NCI-H748 (cell line): ENCODE data around the gene DAPK3.
"Not testable (repeated sequence)": the region's sequence is repeated elsewhere in the genome, so short reads cannot be mapped to it uniquely, and the experiment has no call there.

Source experiments
- DNase-seq: peaks from one replicate; lab custom pipeline; 2025; ENCODE audit not compliant: unreplicated experiment; lab: John Stamatoyannopoulos, UW

The DAPK3 gene

GRCh38 chr19:4005436-4005835 lies 34.5 kb upstream of the DAPK3 start:
- not testable (repeated sequence) for DNase-seq

GRCh38 chr19:4000798-4001197 lies 29.9 kb upstream of the DAPK3 start:
- not testable (repeated sequence) for DNase-seq

GRCh38 chr19:3998667-3999412 lies 27.9 kb upstream of the DAPK3 start:
- DNase-seq, result not testable (repeated sequence)

GRCh38 chr19:3995607-3996006 lies 24.7 kb upstream of the DAPK3 start:
- DNase-seq, result no peak

- DNase-seq, result no peak
These were observed 19.9 kb upstream of the DAPK3 start for GRCh38 chr19:3990815-3991117.

- peak; percentile 85 for DNase-seq
These were observed 16.9 kb upstream of the DAPK3 start for GRCh38 chr19:3987619-3988371.

GRCh38 chr19:3986260-3987041 lies 15.6 kb upstream of the DAPK3 start:
- peak; percentile 80 for DNase-seq

- peak; percentile 50 for DNase-seq
These were observed 14.9 kb upstream of the DAPK3 start for GRCh38 chr19:3985643-3986259.

GRCh38 chr19:3984908-3985642 lies 14.2 kb upstream of the DAPK3 start, which contains the start of gene EEF2:
EEF2 (minus strand) TSS chr19:3985463; CDS start chr19:3985380, 83 bp downstream.
- peak; percentile 87 for DNase-seq

- no peak for DNase-seq
These were observed 13.6 kb upstream of the DAPK3 start for GRCh38 chr19:3984584-3984907.

GRCh38 chr19:3983936-3984583 lies 13.2 kb upstream of the DAPK3 start:
- DNase-seq, result no peak

GRCh38 chr19:3983542-3983914 lies 12.6 kb upstream of the DAPK3 start:
- DNase-seq, result no peak

GRCh38 chr19:3982701-3983541 lies 12.0 kb upstream of the DAPK3 start:
- no peak for DNase-seq

GRCh38 chr19:3981736-3982681 lies 11.1 kb upstream of the DAPK3 start:
- no peak for DNase-seq

GRCh38 chr19:3981373-3981735 lies 10.5 kb upstream of the DAPK3 start:
- DNase-seq, result no peak

- no peak for DNase-seq
These were observed 9.7 kb upstream of the DAPK3 start for GRCh38 chr19:3980353-3981251.

GRCh38 chr19:3979674-3980352 lies 8.9 kb upstream of the DAPK3 start:
- no peak for DNase-seq
